Measurements from ENCODE around the gene ITGBL1.

- TF ChIP-seq CTCF (IDR thresholded peaks at IDR 0.05) (no peak), POLR2A (IDR thresholded peaks at IDR 0.05) (no peak), POLR2AphosphoS5 (IDR thresholded peaks at IDR 0.05) (no peak)
These were observed 297.1 kb downstream of the ITGBL1 start for GRCh38 chr13:101749584-101749983.

Data from stomach (tissue), 4 donors.